NCI-H2107 (cell line): Measurements from ENCODE around the gene TFEB.
"Not testable (repeated sequence)": the region's sequence is repeated elsewhere in the genome, so short reads cannot be mapped to it uniquely, and the experiment has no call there.

Experiments used
- DNase-seq: peaks from one replicate; lab custom pipeline; 2025; lab: John Stamatoyannopoulos, UW

The TFEB gene

GRCh38 chr6:41735427-41736185, at the start of gene TFEB:
Gene TFEB, minus strand, starts transcription at chr6:41735608. Its CDS starts 44,395 bp downstream, at chr6:41691213.
- peak; percentile 30 for DNase-seq

DNA sequence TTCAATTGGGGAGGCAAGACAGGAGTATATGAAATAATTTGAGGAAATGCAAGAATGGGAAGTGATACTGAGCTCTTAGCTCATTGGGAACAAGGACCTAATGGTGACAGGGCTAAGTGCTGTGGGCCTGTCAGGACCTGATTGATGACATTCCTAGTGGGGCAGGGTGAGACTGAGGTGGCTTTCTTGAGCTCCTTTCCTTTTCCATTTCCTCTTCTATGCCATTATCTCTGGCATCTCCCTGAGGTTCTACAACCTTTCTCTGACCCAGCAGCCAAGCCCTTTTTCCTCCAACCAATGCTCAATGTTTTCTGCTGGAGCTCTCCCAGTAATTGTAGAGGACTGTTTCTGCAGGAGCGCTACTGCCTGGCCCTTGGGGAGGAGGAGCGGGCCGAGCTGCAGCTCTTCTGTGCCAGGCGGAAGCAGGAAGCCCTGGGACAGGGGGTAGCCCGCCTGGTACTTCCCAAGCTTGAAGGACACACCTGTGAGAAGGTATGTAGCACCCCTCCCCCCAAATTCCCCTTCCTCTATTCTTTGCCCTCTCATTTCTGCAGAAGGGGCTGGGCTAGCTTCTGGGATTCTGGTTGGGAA, 49.3 kb upstream of the TFEB start:
- DNase-seq, result no peak

GRCh38 chr6:41783106-41783780, 47.8 kb upstream of the TFEB start:
- DNase-seq, result no peak

DNA sequence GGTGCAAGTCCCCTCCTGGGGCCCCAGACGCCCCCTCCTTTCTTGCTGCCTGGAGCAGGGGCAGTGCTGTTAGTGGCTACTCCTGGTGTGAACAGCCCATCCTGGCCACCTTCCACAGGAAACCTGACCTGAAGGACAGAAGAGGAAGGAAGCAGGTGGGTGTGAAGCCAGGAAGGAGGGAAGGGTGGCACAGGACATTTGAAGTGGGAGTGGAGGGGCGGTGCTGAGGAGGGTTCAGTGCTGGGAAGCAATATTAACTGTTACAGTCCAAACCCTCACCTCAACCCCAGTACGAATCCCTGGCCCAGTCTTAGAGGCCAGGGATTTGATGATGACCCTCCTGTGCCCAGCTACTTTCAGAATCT, 45.9 kb upstream of the TFEB start:
- DNase-seq, result no peak

DNA sequence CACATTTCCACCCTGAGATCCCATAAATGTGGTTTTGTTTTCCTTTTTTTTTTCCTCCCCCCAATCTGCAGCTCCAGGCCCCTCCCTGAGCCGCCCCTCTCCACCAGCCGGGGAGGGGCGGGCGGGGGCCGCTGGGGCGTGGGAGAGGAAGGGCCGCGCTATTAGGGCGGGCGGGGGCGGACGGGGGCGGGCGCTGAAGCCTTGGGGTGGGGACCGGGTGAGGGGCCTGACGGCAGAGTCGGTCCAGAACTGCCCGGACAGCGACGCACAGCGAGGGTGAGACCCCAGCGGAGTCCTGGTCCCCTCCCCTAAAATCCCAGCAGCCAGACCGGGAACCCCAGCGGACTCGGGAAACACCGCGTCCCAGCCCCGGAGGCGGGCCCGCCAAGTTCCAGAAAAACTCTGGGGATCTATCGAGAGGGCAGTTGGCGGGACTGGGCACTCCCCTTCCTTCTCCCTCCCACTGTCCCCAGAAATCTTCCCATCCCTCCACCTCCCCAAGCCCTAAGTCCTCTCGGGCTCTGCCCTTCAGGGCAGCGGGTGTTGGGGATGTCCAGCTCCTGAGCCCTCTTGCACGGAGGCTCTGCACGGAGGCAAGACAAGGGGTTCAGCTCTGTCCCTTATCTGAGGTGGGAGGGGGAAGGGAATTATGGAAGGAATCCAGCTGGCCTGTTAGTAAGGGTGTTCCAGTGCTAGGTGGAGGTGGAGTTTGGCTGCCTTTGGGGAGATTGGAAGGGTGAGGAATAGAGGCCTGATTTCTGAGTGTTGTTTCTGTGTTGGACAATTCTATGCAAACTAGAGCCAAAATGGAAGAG, 45.4 kb upstream of the TFEB start, which contains the start of gene PRICKLE4:
TSS of gene PRICKLE4 (plus strand) at position 232 of the 815 bp plus-strand sequence. CDS start 2,692 bp downstream, outside the sequence.
- no peak for DNase-seq

- DNase-seq, result peak; percentile 67
Observed at GRCh38 chr6:41779788-41780550, 44.6 kb upstream of the TFEB start, which contains the start of gene FRS3. Gene FRS3, minus strand, starts transcription at chr6:41779900. Its CDS starts 2,913 bp downstream, at chr6:41776987.

DNA sequence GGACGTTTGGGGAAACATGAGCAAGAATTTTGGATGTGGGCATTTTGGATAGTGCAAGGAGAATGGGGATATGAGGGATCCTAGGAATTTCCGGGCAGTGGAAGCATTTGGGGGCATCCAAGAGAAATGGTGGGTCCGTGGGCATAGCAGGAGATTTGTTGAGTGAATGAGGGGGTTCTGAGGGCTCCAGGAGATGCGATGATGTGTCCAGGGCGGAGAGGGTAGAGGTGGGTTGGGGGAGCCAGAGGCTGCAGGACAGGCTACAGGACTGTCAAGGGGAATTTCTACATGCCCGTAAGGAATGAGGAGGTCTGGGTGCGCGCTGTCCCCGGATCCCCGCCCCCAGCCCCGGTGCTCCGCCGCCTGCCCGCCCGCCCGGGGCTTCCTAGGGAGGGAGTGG, 43.9 kb upstream of the TFEB start:
- no peak for DNase-seq

- DNase-seq, result no peak
Observed at GRCh38 chr6:41778895-41779294, 43.5 kb upstream of the TFEB start.

DNA sequence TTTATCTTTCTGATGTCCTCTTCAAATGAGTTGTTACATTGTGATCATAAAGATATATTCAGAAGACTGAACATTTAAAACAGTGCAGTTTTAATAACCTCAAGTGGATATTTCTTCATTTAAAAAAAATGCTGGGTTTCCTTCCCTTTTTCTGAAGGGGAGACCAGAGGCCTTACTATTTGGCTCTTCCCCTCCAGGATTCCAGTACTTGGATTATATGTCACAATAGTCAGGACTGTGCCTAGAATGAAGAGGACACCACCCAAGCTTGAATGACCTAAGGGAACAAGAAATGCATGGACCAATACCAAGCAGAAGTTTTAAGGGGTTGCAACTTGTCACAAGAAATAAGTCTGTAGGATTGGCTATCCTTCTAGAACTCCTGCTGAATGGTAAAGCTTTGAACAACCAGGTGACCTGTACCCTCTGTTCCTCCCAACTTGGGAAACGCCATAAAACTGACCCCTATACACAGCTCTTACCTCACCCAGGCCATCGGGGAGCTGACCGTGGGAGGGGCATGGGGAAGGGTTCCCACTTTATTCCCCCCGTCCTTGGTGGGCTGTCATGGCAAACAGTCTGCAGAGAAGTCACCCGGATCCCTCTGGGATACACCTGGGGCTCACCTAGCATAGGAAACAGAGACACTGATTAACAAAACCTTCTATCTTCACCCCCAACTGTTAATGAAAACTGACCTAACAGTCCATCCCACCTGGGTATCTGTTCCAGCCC, 42.3 kb upstream of the TFEB start:
- DNase-seq, result no peak

GRCh38 chr6:41775293-41775882, 40.0 kb upstream of the TFEB start:
- no peak for DNase-seq

DNA sequence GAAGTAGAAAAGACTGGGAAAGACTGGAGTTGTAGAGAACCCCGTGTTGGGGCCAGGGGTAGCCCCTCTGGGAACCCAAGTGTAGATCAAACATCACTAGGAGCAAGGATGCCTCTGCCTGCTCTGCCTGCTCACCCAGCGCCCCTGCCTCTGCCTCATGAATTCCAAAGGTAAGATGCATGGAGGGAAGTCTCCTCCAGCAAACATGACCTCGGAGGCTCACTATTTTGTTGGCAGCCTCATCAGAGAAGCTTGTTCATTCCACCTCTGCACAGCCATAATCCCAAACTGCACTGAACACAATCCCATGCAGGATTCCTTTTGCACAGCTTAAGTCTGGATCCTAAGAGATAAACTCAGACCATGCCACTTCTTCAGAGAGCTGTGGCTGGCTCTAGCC, 39.4 kb upstream of the TFEB start:
- DNase-seq, result no peak

DNA sequence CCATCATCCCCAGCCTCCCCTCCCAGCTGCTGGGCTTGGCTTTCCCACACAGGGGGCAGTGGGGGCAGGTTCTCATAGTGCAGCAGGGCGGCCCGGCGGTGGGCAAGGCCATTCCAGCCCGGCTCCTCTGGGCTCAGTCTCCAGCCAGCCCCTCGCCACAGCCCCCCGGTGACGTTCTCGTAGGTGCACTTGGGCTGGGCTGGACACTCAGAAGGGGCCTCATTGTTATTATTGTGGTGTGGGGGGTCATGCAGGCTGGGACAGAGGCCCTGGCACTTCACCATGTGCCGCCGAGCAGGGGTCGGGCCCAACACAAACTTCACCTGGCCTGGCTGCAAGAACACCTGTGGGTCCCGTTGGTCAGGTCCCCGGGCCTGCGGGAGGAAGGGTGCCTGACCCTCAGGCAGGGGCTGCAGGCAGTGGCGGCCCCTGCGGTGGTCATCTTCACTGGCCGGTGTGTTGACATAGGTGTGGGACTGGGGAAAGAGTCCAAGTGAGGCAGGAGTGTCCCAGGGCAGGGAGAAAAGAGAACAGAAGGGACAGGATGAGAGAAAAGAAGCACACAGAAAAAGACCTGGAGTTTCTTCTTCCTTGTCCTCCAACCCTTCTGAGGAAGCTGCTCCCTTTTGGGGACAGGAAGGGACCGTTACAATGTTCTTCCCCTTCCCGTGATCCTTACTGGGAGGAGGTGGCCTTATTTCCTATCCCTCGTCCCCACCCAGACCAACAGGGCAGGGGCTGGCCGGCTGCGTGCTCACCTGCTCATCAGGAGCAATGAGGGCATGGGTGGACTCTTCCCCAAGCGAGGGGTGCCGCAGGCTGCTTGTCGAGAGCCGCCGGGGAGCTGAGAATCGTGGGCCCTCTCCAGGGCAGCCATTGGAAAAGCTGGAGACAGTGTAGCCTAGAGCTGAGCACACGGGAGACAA, 35.9 kb upstream of the TFEB start:
- DNase-seq, result no peak

- no peak for DNase-seq
Observed at GRCh38 chr6:41770381-41771057, 35.1 kb upstream of the TFEB start.

DNA sequence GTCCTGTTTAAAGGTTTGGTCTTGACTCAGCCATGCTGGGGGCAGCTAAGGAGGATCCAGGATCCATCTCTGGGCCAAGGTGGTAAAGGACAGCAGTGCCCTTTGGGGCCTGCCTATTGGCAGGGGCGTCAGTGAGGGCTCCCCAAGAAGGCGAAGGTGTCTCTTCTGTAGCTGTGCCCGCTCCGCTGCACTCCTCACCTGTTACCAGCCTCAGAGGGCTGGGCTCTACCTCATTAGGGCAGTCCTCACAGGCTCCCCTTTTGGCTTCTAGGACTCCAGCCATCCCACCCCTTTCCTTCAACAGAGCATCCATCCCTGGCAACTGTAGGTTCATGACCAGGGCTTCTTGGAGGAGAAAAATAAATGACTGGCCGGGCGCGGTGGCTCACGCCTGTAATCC, 34.0 kb upstream of the TFEB start:
- no peak for DNase-seq

GRCh38 chr6:41768545-41769308, 33.3 kb upstream of the TFEB start:
- DNase-seq, result no peak

DNA sequence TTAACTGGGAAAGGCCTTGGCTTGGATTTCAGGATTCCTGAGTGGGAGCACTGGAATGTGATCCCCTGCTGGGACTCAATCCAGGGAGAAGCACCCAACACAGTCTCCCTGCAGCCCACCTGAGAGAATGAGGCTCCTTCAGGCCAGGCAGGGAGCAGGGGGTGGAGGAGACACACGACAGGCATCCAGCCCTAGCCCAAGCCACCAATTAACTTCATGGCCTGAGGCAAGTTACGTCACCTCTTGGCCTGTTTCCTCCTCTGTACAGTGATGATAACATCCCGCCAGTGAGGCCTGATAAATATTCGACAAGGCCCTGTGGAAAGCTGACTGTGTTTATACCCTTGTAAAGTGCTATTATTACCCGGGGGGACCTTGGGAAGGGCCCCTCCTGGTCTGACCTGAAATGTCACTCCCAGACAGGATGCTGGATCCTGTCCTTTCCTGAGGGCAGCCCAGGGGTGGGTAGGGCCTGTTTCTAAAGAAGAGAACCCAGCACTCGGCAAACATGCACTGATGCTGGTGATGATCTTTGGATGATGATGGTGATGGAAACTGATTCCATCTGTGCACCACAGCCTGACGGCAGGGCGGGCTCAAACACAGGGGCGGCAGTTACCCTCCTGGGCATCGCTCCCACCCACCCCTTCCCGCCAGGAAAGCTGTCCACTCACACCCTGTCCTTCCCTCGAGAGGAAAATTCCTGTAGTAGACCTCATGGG, 31.9 kb upstream of the TFEB start:
- no peak for DNase-seq

DNA sequence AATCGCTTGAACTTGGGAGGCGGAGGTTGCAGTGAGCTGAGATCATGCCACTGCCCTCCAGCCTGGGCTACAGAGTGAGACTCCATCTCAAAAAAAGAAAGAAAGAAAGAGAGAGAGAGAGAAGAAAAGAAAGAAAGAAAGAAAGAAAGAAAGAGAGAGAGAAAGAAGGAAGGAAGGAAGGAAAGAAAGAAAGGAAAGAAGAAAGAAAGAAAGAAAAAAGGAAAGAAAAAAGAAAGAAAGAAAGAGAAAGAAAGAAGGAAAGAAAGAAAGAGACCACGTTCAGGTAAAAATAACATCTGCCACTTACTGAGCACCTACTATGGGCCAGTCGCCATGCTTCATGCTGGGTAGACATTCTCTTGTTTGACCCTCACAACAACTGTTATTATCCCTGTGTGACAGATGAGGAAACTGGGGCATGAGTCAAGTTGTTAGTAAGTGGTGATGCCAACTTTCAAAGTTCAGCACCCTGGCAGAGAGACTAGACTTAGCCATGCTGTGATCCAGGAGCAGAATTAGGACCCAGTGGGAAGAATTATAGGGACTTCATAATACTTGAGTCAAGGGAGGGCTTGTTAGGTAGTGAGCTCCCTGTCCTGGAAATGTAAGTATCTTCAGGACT, 30.7 kb upstream of the TFEB start:
- not testable (repeated sequence) for DNase-seq
